Measurements from ENCODE around the gene DOK4. TPM values are rescaled to one million over a fixed set of nuclear protein-coding genes. Genes with fewer than 3 reads are reported as not detected.

DOK4 gene
- total and polyA plus RNA-seq, 2 of the 8 experiments (the other 6 are each of a cell fraction or from before 2014, with no cell fraction given), result 24.0 to 28.9 TPM

DNA sequence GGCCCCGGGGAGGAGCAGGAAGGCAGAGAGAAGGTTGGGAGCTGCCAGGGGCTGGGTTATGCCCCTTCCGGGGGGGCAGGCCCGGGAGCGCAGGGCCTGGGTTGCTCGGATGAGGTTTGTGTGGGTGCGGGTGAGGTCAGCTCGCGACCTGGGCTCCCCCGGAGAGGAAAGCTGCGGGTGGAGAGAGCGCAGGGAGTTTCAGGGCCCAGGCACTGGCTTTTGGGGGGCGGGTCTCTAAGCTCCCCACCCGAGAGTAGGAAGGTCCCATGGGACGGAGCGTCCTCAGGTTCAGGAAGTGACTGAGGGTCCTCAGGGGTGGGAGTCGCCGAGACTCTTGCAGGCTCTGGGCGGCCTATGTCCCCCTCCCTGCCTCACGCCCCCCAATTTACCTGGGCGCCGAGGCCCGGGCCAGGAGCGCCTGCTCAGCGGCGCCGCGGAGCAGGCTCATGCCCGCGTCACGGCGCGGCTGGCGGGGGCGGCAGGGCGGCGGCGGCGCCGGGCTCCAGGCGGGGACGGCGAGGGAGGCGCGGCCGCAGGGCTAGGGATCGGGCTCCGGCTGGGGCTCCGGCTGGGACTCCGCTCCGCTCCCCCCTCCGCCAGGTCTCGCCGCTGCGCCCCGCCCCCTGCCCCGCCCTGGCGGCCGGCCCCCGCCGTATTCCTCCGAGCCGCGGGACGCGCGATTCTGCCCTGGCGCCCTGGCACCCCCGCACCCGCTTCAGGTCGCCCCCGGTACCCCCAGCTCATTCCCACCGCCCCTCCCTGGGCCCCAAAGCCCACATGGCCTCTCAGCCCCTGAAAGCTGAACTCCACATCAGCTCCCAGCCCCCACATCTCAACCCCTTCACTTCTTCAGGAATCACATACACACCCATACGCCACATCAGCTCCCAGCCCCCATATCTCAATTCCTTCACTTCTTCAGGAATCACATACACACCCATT lies at the start of gene DOK4 (continued):
- TF ChIP-seq, protein P1, sequence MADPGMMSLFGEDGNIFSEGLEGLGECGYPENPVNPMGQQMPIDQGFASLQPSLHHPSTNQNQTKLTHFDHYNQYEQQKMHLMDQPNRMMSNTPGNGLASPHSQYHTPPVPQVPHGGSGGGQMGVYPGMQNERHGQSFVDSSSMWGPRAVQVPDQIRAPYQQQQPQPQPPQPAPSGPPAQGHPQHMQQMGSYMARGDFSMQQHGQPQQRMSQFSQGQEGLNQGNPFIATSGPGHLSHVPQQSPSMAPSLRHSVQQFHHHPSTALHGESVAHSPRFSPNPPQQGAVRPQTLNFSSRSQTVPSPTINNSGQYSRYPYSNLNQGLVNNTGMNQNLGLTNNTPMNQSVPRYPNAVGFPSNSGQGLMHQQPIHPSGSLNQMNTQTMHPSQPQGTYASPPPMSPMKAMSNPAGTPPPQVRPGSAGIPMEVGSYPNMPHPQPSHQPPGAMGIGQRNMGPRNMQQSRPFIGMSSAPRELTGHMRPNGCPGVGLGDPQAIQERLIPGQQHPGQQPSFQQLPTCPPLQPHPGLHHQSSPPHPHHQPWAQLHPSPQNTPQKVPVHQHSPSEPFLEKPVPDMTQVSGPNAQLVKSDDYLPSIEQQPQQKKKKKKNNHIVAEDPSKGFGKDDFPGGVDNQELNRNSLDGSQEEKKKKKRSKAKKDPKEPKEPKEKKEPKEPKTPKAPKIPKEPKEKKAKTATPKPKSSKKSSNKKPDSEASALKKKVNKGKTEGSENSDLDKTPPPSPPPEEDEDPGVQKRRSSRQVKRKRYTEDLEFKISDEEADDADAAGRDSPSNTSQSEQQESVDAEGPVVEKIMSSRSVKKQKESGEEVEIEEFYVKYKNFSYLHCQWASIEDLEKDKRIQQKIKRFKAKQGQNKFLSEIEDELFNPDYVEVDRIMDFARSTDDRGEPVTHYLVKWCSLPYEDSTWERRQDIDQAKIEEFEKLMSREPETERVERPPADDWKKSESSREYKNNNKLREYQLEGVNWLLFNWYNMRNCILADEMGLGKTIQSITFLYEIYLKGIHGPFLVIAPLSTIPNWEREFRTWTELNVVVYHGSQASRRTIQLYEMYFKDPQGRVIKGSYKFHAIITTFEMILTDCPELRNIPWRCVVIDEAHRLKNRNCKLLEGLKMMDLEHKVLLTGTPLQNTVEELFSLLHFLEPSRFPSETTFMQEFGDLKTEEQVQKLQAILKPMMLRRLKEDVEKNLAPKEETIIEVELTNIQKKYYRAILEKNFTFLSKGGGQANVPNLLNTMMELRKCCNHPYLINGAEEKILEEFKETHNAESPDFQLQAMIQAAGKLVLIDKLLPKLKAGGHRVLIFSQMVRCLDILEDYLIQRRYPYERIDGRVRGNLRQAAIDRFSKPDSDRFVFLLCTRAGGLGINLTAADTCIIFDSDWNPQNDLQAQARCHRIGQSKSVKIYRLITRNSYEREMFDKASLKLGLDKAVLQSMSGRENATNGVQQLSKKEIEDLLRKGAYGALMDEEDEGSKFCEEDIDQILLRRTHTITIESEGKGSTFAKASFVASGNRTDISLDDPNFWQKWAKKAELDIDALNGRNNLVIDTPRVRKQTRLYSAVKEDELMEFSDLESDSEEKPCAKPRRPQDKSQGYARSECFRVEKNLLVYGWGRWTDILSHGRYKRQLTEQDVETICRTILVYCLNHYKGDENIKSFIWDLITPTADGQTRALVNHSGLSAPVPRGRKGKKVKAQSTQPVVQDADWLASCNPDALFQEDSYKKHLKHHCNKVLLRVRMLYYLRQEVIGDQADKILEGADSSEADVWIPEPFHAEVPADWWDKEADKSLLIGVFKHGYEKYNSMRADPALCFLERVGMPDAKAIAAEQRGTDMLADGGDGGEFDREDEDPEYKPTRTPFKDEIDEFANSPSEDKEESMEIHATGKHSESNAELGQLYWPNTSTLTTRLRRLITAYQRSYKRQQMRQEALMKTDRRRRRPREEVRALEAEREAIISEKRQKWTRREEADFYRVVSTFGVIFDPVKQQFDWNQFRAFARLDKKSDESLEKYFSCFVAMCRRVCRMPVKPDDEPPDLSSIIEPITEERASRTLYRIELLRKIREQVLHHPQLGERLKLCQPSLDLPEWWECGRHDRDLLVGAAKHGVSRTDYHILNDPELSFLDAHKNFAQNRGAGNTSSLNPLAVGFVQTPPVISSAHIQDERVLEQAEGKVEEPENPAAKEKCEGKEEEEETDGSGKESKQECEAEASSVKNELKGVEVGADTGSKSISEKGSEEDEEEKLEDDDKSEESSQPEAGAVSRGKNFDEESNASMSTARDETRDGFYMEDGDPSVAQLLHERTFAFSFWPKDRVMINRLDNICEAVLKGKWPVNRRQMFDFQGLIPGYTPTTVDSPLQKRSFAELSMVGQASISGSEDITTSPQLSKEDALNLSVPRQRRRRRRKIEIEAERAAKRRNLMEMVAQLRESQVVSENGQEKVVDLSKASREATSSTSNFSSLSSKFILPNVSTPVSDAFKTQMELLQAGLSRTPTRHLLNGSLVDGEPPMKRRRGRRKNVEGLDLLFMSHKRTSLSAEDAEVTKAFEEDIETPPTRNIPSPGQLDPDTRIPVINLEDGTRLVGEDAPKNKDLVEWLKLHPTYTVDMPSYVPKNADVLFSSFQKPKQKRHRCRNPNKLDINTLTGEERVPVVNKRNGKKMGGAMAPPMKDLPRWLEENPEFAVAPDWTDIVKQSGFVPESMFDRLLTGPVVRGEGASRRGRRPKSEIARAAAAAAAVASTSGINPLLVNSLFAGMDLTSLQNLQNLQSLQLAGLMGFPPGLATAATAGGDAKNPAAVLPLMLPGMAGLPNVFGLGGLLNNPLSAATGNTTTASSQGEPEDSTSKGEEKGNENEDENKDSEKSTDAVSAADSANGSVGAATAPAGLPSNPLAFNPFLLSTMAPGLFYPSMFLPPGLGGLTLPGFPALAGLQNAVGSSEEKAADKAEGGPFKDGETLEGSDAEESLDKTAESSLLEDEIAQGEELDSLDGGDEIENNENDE (IDR thresholded peaks at IDR 0.05; ENCODE audit: insufficient replicate concordance, low read length), result peak; percentile 99
- TF ChIP-seq EGR1 (IDR thresholded peaks at IDR 0.05; ENCODE audit: borderline replicate concordance, low read depth, low read length) (peak; percentile 26; the same call in 1 of the 2 replicates), CBX5 (IDR thresholded peaks at IDR 0.05; ENCODE audit: low read depth, low read length) (no peak), SP4 (IDR thresholded peaks at IDR 0.05; ENCODE audit: low read length) (no peak), TAF1 (IDR thresholded peaks at IDR 0.05; ENCODE audit: low read depth, low read length) (peak; percentile 46; the same call in 1 of the 2 replicates), KDM4A (IDR thresholded peaks at IDR 0.05; ENCODE audit: low read depth, low read length, severe bottlenecking) (peak; percentile 74), SIN3A (conservative IDR thresholded peaks at IDR 0.05 in 1 of 2, IDR thresholded peaks at IDR 0.05 in 1 of 2; ENCODE audit: low read depth in 1 of 2, low read length in 2 of 2) (no peak), CEBPB (IDR thresholded peaks at IDR 0.05; ENCODE audit: low read depth, low read length) (no peak)

Data from H1 (cell line).